ENCODE measurements around the gene STAP1. TPM values are rescaled to one million over a fixed set of nuclear protein-coding genes. Genes with fewer than 3 reads are reported as not detected.

Gene STAP1
- total RNA-seq, 1 experiment from 2014 or later: not detected

- H3K36me3 ChIP-seq (ENCODE audit: control insufficient read depth in 1 of 2, insufficient read depth in 2 of 2, low read length in 2 of 2): no peaks in the 10 kb centered on the region
- ChIA-PET POLR2A (no interaction called here), RAD21 (ENCODE audit: low non-redundant PET in 1 of 2, low total read pairs in 2 of 2, uncharacterized antibody in 2 of 2, unreplicated experiment in 2 of 2) (no interaction called here), CTCF (no interaction called here)
- H2AFZ ChIP-seq (ENCODE audit: low read depth, low read length, poor library complexity, severe bottlenecking): no peak overlapping the region
- H3K79me2 ChIP-seq (ENCODE audit: insufficient read depth, low read length): no peaks in the 10 kb centered on the region
- H3K27ac ChIP-seq (ENCODE audit: low read depth, low read length): no peak overlapping the region
- no peaks in the 10 kb centered on the region for H3K9me2 ChIP-seq (ENCODE audit: insufficient read depth)
- H3K4me2 ChIP-seq (ENCODE audit: low read length): no peak overlapping the region
- no peaks in the 10 kb centered on the region for H3K4me1 ChIP-seq (ENCODE audit: control insufficient read depth in 1 of 2, insufficient read depth in 2 of 2, low read length in 2 of 2)
- ATAC-seq (no peak), DNase-seq (ENCODE audit: low read depth, low spot score) (no peak)
- H3K4me3 ChIP-seq (replicated peaks in 1 of 2; ENCODE audit: low read depth in 1 of 2, low read length in 2 of 2): no peak overlapping the region
- BruUV-seq (replicated peaks): no TSS peak
- no peaks in the 10 kb centered on the region for H4K20me1 ChIP-seq (ENCODE audit: insufficient read depth)
- intact Hi-C loops (cut with micrococcal nuclease): no loop called here
- TF ChIP-seq CBX3 (IDR thresholded peaks at IDR 0.05; ENCODE audit: low read depth): no peak
- no peak for TF ChIP-seq YY1 (IDR thresholded peaks at IDR 0.05; ENCODE audit: extremely low read depth, insufficient replicate concordance, low read depth, low read length)
- TF ChIP-seq RAD21 (IDR thresholded peaks at IDR 0.05; ENCODE audit: low read depth): no peak
- TF ChIP-seq CEBPB (IDR thresholded peaks at IDR 0.05; ENCODE audit: low read depth): no peak
- TF ChIP-seq POLR2A (IDR thresholded peaks at IDR 0.05; ENCODE audit: borderline replicate concordance, extremely low read depth, insufficient read depth, insufficient read length): no peak
- no peak for TF ChIP-seq SIN3A (IDR thresholded peaks at IDR 0.05; ENCODE audit: low read depth)
- TF ChIP-seq ZFX (IDR thresholded peaks at IDR 0.05): no peak
- no peak for TF ChIP-seq EGR1 (IDR thresholded peaks at IDR 0.05; ENCODE audit: low read depth)
- TF ChIP-seq ZNF274 (IDR thresholded peaks at IDR 0.05; ENCODE audit: low read depth, low read length): no peak
- TF ChIP-seq POLR2AphosphoS5 (IDR thresholded peaks at IDR 0.05; ENCODE audit: low read depth, low read length): no peak
- TF ChIP-seq JUND (IDR thresholded peaks at IDR 0.05): no peak
- TF ChIP-seq MAX (IDR thresholded peaks at IDR 0.05): no peak
- no peak for TF ChIP-seq SRF (IDR thresholded peaks at IDR 0.05; ENCODE audit: low read depth)
- TF ChIP-seq, protein P1, sequence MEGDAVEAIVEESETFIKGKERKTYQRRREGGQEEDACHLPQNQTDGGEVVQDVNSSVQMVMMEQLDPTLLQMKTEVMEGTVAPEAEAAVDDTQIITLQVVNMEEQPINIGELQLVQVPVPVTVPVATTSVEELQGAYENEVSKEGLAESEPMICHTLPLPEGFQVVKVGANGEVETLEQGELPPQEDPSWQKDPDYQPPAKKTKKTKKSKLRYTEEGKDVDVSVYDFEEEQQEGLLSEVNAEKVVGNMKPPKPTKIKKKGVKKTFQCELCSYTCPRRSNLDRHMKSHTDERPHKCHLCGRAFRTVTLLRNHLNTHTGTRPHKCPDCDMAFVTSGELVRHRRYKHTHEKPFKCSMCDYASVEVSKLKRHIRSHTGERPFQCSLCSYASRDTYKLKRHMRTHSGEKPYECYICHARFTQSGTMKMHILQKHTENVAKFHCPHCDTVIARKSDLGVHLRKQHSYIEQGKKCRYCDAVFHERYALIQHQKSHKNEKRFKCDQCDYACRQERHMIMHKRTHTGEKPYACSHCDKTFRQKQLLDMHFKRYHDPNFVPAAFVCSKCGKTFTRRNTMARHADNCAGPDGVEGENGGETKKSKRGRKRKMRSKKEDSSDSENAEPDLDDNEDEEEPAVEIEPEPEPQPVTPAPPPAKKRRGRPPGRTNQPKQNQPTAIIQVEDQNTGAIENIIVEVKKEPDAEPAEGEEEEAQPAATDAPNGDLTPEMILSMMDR (IDR thresholded peaks at IDR 0.05 in 2 of 3, conservative IDR thresholded peaks at IDR 0.05 in 1 of 3; ENCODE audit: borderline replicate concordance in 1 of 3, insufficient read depth in 1 of 3, low read depth in 2 of 3, low read length in 2 of 3): no peak
- TF ChIP-seq TCF7L2 (IDR thresholded peaks at IDR 0.05; ENCODE audit: borderline replicate concordance, extremely low read depth, insufficient read depth, insufficient read length): no peak
- TF ChIP-seq ATF3 (IDR thresholded peaks at IDR 0.05): no peak
- no peak for TF ChIP-seq FOSL1 (IDR thresholded peaks at IDR 0.05; ENCODE audit: low read depth)
- H3K9me3 ChIP-seq (ENCODE audit: control insufficient read depth in 1 of 2, insufficient read depth in 1 of 2, low read depth in 1 of 2, low read length in 2 of 2): no peaks in the 10 kb centered on the region
- H3K27me3 ChIP-seq (ENCODE audit: insufficient read depth, low read length): no peaks in the 10 kb centered on the region
- H3K9ac ChIP-seq (ENCODE audit: low read length): no peak overlapping the region
These were observed 3.1 kb upstream of the STAP1 start for GRCh38 chr4:67555447-67555846.

Measured in HCT116 (cell line).